NT2/D1 (cell line): Measurements from ENCODE around the gene PAK1.

Source experiments
- DNase-seq: peaks from one replicate; pipeline ENCODE4 v3.0.0-alpha.2; 2011; ENCODE audit warnings: low read depth, low spot score
- H3K27me3 ChIP-seq: 2 replicates; pipeline ENCODE4 v1.6.0; 2011; ENCODE audit warnings: mild to moderate bottlenecking; ENCODE audit not compliant: insufficient read length, insufficient read depth
- H3K36me3 ChIP-seq: 2 replicates; pipeline ENCODE4 v1.6.1; 2011; ENCODE audit warnings: mild to moderate bottlenecking, low read length, mixed read lengths; ENCODE audit not compliant: insufficient read depth, insufficient read length
- H3K4me1 ChIP-seq: 2 replicates; pipeline ENCODE4 v1.5.1; 2011; ENCODE audit not compliant: insufficient read depth, insufficient read length
- H3K4me3 ChIP-seq: 2 replicates; pipeline ENCODE4 v1.5.1; 2011; ENCODE audit warnings: low read depth; ENCODE audit not compliant: insufficient read length
- H3K9ac ChIP-seq: 2 replicates; pipeline ENCODE4 v1.6.0; 2011; ENCODE audit warnings: low read depth; ENCODE audit not compliant: insufficient read length
- H3K9me3 ChIP-seq: 2 replicates; pipeline ENCODE4 v1.5.1; 2011; ENCODE audit warnings: mild to moderate bottlenecking, low read length; ENCODE audit not compliant: insufficient read depth
- SUZ12 ChIP-seq: IDR thresholded peaks from 2 replicates; pipeline ENCODE4 v1.6.1; 2011; ENCODE audit not compliant: insufficient read length, insufficient read depth; ENCODE audit errors: extremely low read depth
- YY1 ChIP-seq: IDR thresholded peaks from 2 replicates; pipeline ENCODE4 v1.6.1; 2011; ENCODE audit not compliant: insufficient read length, insufficient read depth
- ZNF274 ChIP-seq: IDR thresholded peaks from 2 replicates; pipeline ENCODE4 v1.6.1; 2011; ENCODE audit warnings: mild to moderate bottlenecking, low read depth, low read length

Gene PAK1

DNA sequence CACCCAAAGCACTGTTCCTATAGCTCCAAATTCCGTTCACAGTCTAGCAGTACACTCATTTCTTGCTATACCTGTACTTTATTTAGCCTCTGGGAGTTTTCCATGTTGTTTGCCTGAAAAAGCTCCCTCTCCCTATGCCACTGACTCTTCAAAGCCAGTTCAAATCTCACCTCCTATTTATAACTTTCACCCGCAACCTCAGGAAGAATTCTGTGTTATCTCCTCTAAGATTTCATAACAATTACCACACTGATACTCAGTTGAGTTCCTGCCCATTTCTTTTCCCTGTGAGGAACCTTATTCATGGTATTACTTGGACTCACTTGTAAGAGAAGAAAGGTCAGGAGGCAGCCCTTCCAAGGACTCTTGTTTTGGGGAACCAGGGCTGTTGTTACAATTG is 197.6 kb downstream of the PAK1 start:
- Histone ChIP-seq H3K9me3 (no peaks in the 10 kb centered on the region), H3K4me1 (no peaks in the 10 kb centered on the region), H3K36me3 (no peaks in the 10 kb centered on the region), H3K4me3 (no peak overlapping the region), H3K9ac (no peak overlapping the region), H3K27me3 (no peaks in the 10 kb centered on the region)
- no peak for DNase-seq
- TF ChIP-seq SUZ12 (no peak), ZNF274 (no peak), YY1 (no peak)
